Ishikawa (cell line): Measurements from ENCODE around the gene CEP76.

Source experiments
- CEBPB ChIP-seq: IDR thresholded peaks from 2 replicates; pipeline ENCODE4 v1.6.1; 2012
- CREB1 ChIP-seq: IDR thresholded peaks from 2 replicates; pipeline ENCODE4 v1.6.1; 2012; ENCODE audit warnings: low read depth
- EGR1 ChIP-seq: IDR thresholded peaks from 2 replicates; pipeline ENCODE4 v1.6.1; 2012
- EP300 ChIP-seq: IDR thresholded peaks from 2 replicates; pipeline ENCODE4 v1.6.1; 2012; ENCODE audit warnings: borderline replicate concordance
- FOXM1 ChIP-seq: IDR thresholded peaks from 2 replicates; pipeline ENCODE4 v1.6.1; 2012; ENCODE audit warnings: low read depth, borderline replicate concordance
- NFIC ChIP-seq: IDR thresholded peaks from 2 replicates; pipeline ENCODE4 v1.6.1; 2012
- RAD21 ChIP-seq: IDR thresholded peaks from 2 replicates; pipeline ENCODE4 v1.6.1; 2012; ENCODE audit warnings: low read depth
- TAF1 ChIP-seq: IDR thresholded peaks from 2 replicates; pipeline ENCODE4 v1.6.1; 2012; ENCODE audit warnings: low read depth, mild to moderate bottlenecking
- TCF12 ChIP-seq: IDR thresholded peaks from 2 replicates; pipeline ENCODE4 v1.6.1; 2012; ENCODE audit warnings: low read depth
- TEAD4 ChIP-seq: IDR thresholded peaks from 2 replicates; pipeline ENCODE4 v1.6.1; 2012
- YY1 ChIP-seq: IDR thresholded peaks from 2 replicates; pipeline ENCODE4 v1.6.1; 2012; ENCODE audit warnings: low read depth
- ZBTB7A ChIP-seq: IDR thresholded peaks from 2 replicates; pipeline ENCODE4 v1.6.1; 2012; ENCODE audit warnings: low read depth
- TF ChIP-seq, protein P1 (sequence below): IDR thresholded peaks from 2 replicates; pipeline ENCODE4 v1.6.1; 2012
- TF ChIP-seq, protein P2 (sequence below): IDR thresholded peaks from 2 replicates; pipeline ENCODE4 v1.6.1; 2012; ENCODE audit warnings: low read depth, mild to moderate bottlenecking
- TF ChIP-seq, protein P3 (sequence below): IDR thresholded peaks from 2 replicates; pipeline ENCODE4 v1.6.1; 2012

CEP76 gene, protein sequence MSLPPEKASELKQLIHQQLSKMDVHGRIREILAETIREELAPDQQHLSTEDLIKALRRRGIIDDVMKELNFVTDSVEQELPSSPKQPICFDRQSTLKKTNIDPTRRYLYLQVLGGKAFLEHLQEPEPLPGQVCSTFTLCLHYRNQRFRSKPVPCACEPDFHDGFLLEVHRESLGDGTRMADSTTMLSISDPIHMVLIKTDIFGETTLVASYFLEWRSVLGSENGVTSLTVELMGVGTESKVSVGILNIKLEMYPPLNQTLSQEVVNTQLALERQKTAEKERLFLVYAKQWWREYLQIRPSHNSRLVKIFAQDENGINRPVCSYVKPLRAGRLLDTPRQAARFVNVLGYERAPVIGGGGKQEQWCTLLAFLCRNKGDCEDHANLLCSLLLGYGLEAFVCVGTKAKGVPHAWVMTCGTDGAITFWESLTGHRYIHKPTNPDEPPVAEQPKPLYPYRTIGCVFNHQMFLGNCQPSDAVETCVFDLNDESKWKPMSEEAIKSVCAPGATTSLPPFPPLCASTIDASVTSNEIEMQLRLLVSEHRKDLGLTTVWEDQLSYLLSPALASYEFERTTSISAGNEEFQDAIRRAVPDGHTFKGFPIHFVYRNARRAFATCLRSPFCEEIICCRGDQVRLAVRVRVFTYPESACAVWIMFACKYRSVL

DNA sequence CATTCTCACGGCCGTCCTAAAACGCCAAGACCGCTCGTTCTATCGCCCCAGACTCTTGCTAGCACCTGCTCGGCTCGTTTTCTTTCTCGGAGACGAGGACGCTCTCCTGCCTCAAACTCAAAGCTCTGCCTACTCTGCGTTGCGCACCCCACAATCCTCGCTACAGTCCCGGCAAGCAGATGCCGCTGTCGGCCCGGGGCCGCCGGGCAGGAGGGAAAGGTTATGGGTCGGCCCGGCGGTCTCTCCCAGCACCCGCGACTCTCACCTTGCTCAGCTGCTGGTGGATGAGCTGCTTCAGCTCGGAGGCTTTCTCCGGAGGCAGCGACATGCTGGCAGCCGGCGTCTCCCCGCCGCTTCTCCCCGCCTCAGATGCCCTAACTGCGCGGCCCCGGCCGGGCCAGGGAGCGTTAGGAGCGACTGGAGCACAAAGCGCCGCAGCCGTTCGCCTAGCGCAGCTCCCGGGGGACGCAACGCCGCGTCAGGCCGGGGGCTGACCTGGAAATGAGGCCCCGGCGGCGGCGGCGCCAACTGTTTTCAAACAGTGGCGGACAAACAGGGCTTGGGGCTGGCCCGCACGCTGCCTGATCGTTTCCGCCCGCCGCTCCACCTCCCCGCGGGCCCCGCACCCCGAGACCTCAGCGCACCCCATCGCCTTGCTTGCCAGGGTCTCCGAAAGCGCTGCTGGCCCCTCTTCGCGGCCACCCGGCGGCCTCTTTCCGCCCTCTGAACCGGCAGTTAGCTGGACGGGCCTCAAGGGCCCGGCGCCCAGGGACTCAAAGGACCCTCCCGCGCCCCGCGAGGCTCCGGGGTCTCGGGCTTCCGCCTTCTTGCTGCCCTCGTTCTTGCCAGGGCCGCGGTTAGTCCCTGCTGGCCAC, at the start of gene CEP76, which contains the start of gene PSMG2:
TSS of gene CEP76 (minus strand) at position 503 of the 875 bp plus-strand sequence. CDS start at position 328, 175 bp downstream.
TSS of gene PSMG2 (plus strand) at position 822 of the 875 bp plus-strand sequence. CDS start 66 bp downstream, outside the sequence.
- TF ChIP-seq CREB1, result no peak
- TF ChIP-seq RAD21, result no peak
- TF ChIP-seq EGR1, result no peak
- no peak for TF ChIP-seq CEBPB
- TF ChIP-seq, protein P1, sequence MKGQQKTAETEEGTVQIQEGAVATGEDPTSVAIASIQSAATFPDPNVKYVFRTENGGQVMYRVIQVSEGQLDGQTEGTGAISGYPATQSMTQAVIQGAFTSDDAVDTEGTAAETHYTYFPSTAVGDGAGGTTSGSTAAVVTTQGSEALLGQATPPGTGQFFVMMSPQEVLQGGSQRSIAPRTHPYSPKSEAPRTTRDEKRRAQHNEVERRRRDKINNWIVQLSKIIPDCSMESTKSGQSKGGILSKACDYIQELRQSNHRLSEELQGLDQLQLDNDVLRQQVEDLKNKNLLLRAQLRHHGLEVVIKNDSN, result no peak
- TF ChIP-seq, protein P2, sequence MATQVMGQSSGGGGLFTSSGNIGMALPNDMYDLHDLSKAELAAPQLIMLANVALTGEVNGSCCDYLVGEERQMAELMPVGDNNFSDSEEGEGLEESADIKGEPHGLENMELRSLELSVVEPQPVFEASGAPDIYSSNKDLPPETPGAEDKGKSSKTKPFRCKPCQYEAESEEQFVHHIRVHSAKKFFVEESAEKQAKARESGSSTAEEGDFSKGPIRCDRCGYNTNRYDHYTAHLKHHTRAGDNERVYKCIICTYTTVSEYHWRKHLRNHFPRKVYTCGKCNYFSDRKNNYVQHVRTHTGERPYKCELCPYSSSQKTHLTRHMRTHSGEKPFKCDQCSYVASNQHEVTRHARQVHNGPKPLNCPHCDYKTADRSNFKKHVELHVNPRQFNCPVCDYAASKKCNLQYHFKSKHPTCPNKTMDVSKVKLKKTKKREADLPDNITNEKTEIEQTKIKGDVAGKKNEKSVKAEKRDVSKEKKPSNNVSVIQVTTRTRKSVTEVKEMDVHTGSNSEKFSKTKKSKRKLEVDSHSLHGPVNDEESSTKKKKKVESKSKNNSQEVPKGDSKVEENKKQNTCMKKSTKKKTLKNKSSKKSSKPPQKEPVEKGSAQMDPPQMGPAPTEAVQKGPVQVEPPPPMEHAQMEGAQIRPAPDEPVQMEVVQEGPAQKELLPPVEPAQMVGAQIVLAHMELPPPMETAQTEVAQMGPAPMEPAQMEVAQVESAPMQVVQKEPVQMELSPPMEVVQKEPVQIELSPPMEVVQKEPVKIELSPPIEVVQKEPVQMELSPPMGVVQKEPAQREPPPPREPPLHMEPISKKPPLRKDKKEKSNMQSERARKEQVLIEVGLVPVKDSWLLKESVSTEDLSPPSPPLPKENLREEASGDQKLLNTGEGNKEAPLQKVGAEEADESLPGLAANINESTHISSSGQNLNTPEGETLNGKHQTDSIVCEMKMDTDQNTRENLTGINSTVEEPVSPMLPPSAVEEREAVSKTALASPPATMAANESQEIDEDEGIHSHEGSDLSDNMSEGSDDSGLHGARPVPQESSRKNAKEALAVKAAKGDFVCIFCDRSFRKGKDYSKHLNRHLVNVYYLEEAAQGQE, result no peak
- TF ChIP-seq, protein P3, sequence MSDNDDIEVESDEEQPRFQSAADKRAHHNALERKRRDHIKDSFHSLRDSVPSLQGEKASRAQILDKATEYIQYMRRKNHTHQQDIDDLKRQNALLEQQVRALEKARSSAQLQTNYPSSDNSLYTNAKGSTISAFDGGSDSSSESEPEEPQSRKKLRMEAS, result peak; percentile 70
- peak; percentile 18; the same call in 1 of the 2 replicates for TF ChIP-seq YY1
- no peak for TF ChIP-seq TEAD4
- TF ChIP-seq EP300, result peak; percentile 21; the same call in 1 of the 2 replicates
- TF ChIP-seq FOXM1, result peak; percentile 81
- TF ChIP-seq ZBTB7A, result peak; percentile 51; the same call in 1 of the 2 replicates
- 0 out of 2 replicates have a peak, but pooled peaks have one; percentile 7 for TF ChIP-seq TCF12
- TF ChIP-seq TAF1, result peak; percentile 90
- TF ChIP-seq NFIC, result 0 out of 2 replicates have a peak, but pooled peaks have one; percentile 23

DNA sequence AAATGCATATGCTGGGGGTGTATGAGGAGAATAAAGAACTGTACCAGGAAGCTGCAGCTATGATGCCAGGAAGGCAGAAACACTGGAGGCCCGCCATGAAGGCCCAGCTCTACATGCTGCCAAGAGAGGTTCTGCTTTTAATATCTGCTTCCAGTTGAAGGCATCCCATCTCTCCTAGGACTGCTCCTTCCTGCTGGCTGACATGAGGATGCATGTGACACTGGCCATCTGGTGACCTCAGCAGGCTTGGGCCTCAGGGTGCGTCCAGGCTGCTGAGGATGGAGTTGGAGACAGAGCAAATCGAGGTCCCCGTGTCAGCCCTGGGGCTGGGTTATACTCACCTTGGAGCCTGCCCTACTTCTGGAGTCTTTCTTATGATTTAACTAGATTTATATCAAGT, 49.4 kb upstream of the CEP76 start:
- TF ChIP-seq TEAD4 (no peak), TAF1 (no peak), NFIC (no peak), FOXM1 (no peak), ZBTB7A (no peak), EGR1 (no peak), RAD21 (no peak), CREB1 (no peak), YY1 (no peak), EP300 (no peak), TCF12 (no peak), CEBPB (no peak)
- TF ChIP-seq, protein P2, result no peak
- TF ChIP-seq, protein P1, result no peak
- TF ChIP-seq, protein P3, result no peak

DNA sequence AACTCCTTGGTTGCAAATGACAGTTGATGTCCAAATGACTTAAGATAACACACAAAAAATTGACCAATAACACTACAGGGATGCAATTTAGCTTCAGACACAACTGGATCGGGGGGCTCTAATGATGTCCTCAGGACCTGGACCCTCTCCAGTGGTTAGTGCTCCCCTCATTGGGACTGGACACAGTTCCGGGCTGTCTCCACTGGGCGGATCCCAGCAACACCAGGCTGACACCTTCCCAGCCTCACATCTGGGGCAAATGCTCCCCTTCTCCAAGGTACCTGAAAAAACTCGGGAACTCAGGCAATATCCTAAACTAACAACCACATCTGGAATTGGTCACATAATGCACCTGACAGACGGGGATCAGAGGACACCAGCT, 49.0 kb upstream of the CEP76 start:
- TF ChIP-seq EP300 (no peak), CREB1 (no peak), NFIC (no peak)
- TF ChIP-seq, protein P3, result no peak

DNA sequence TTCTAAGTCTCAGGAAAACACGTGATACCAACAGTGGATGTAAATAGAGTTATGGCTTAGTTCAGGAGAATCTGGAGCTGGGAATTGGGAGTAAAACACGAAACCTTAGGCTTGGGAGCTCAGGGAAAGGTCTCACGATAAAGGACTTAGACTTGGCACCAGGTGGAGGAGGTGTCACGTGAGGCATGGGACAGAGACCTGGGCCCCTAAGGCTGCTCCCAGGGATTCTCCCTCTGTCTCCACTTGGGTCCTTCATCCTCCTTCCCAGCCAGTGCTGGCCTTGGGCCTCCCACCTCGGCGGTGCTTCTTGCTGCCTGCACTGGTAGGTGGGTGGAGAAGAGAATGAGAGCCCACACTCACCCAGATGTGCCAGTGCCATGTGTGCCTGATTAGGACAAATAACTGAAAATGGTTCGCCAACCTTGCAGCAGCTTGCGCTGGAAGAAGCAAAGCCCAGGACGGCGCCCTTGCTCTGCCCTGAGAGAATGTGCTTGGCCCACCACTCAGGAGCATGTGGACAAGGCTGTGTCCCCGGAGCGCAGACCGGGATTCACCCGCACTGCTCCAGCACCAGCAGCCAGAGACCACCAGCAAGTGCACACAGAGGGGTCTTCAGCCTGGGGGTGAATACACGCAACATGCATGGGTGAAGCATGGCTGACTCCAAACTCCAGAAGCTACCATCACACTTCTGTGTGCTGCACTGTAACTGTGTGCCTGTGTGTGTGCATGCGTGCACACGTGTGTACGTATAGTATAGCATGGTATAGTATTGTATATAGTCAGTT, 48.4 kb upstream of the CEP76 start:
- TF ChIP-seq RAD21 (no peak), ZBTB7A (no peak), CEBPB (no peak), EGR1 (no peak), FOXM1 (no peak), TCF12 (no peak), TEAD4 (no peak)
- TF ChIP-seq, protein P1, result no peak
